K562 (cell line): ENCODE measurements around the gene PNPLA7. TPM values are rescaled to one million over a fixed set of nuclear protein-coding genes. Genes with fewer than 3 reads are reported as not detected.

ENCODE experiments used
- ATAC-seq: fragments of 200-7000 bp; cut with Tn5 transposase; 3 replicates; pipeline ENCODE4 v1.9.1; 2020; ENCODE audit warnings: moderate library complexity
- BruUV-seq: library from RNA; stranded (reverse); fragments of 400-500 nt; replicated peaks from 2 replicates; lab custom pipeline; 2021; lab: Mats Ljungman, UMichigan
- CTCF ChIA-PET: fragments of 300-600 bp; formaldehyde crosslinking; extraction: SDS; loops from one replicate; lab custom pipeline; 2021; ENCODE audit warnings: low intra/inter-chr PET ratio; lab: Yijun Ruan, JAX
- POLR2A ChIA-PET: fragments of 300-600, 350-650 bp; sonication (Branson Sonifier 250); formaldehyde crosslinking; extraction: SDS; loops from one replicate; lab custom pipeline; 2021; ENCODE audit warnings: antibody characterized with exemption, inconsistent platforms; lab: Yijun Ruan, JAX
- DNase-seq, 4 experiments: peaks; one replicate each; pipeline versions ENCODE4 v3.0.0 to v3.0.0-alpha.2; 2011 to 2018; ENCODE audit warnings: low spot score in 3 of 4, mixed read lengths in 3 of 4; ENCODE audit errors: extremely low read depth in 1 of 4
- FAIRE-seq: peaks from 2 replicates; lab custom pipeline; 2011; peaks lifted over from hg19 to GRCh38; lab: Jason Lieb, UNC
- H2AFZ ChIP-seq: 2 replicates; pipeline ENCODE4 v1.6.0; 2011; ENCODE audit warnings: low read depth, low read length, control low read depth, inconsistent platforms
- H3K27ac ChIP-seq: fragments of 200-600 bp; 3 replicates; pipeline ENCODE4 v1.8.0; 2011; ENCODE audit warnings: low read depth, mild to moderate bottlenecking, control low read depth, inconsistent platforms, low read length, moderate library complexity, mixed read lengths; ENCODE audit errors: extremely low read depth
- H3K27me3 ChIP-seq, 2 experiments: fragments of 300-600 bp in 1 of 2; 2 replicates in 1 of 2; 3 replicates in 1 of 2; pipeline versions ENCODE4 v1.6.0 to v1.8.0; 2011; ENCODE audit warnings: inconsistent platforms in 2 of 2, low read length in 2 of 2, mild to moderate bottlenecking in 1 of 2, mixed read lengths in 1 of 2, moderate library complexity in 1 of 2; ENCODE audit not compliant: control insufficient read depth in 2 of 2, insufficient read depth in 2 of 2
- H3K36me3 ChIP-seq: fragments of 300-600 bp; 3 replicates; pipeline ENCODE4 v1.8.0; 2011; ENCODE audit warnings: mild to moderate bottlenecking, low read length, inconsistent platforms; ENCODE audit not compliant: control insufficient read depth, insufficient read depth
- H3K4me1 ChIP-seq, 2 experiments: fragments of 200-600 bp in 1 of 2; replicated peaks in 1 of 2; 2 replicates in 1 of 2; 3 replicates in 1 of 2; pipeline versions ENCODE4 v1.5.1 to v1.8.0; 2011; ENCODE audit warnings: inconsistent platforms in 2 of 2, low read length in 2 of 2, mild to moderate bottlenecking in 1 of 2, mixed read lengths in 1 of 2, moderate library complexity in 1 of 2; ENCODE audit not compliant: control insufficient read depth in 2 of 2, insufficient read depth in 2 of 2
- H3K4me2 ChIP-seq: 2 replicates; pipeline ENCODE4 v1.6.1; 2011; ENCODE audit warnings: low read length, control low read depth, inconsistent platforms, mixed read lengths; ENCODE audit not compliant: insufficient read depth
- H3K4me3 ChIP-seq: fragments of 200-600 bp; sonication (generic), shearing (Covaris generic); 2 replicates; pipeline ENCODE4 v1.5.1; 2016; ENCODE audit warnings: control low read depth, inconsistent platforms
- H3K79me2 ChIP-seq: fragments of 200-600 bp; 3 replicates; pipeline ENCODE4 v1.8.0; 2011; ENCODE audit warnings: low read length, inconsistent platforms; ENCODE audit not compliant: control insufficient read depth, insufficient read depth
- H3K9ac ChIP-seq, 2 experiments: 2 replicates each; pipeline versions ENCODE4 v1.6.0 to v1.6.1; 2011; ENCODE audit warnings: low read depth in 2 of 2, low read length in 2 of 2, control low read depth in 1 of 2, inconsistent platforms in 1 of 2, mild to moderate bottlenecking in 1 of 2, mixed read lengths in 1 of 2; ENCODE audit not compliant: insufficient read depth in 1 of 2
- H3K9me1 ChIP-seq: one replicate; pipeline ENCODE4 v1.6.0; 2011; ENCODE audit warnings: inconsistent platforms, mild to moderate bottlenecking, low read length, moderate library complexity; ENCODE audit not compliant: control insufficient read depth, insufficient read depth
- H3K9me3 ChIP-seq: replicated peaks from 2 replicates; pipeline ENCODE4 v1.5.1; 2011; ENCODE audit warnings: low read depth, low read length, inconsistent platforms; ENCODE audit not compliant: control insufficient read depth, insufficient read depth
- H4K20me1 ChIP-seq: replicated peaks from 2 replicates; pipeline ENCODE4 v1.6.1; 2011; ENCODE audit warnings: low read length, inconsistent platforms, mixed read lengths; ENCODE audit not compliant: control insufficient read depth, insufficient read depth
- ADNP ChIP-seq: fragments of 200-800 bp; sonication (Bioruptor generic); IDR thresholded peaks from 2 replicates; pipeline ENCODE4 v1.6.1; 2016; ENCODE audit warnings: missing genetic modification characterization, missing compliant biosample characterization
- CC2D1A ChIP-seq: fragments of 450-650 bp; IDR thresholded peaks from 2 replicates; pipeline ENCODE4 v1.6.1; 2017; ENCODE audit warnings: mild to moderate bottlenecking
- ETS2 ChIP-seq: IDR thresholded peaks from 2 replicates; pipeline ENCODE4 v1.6.1; 2016; ENCODE audit warnings: borderline replicate concordance, missing genetic modification characterization, mild to moderate bottlenecking, moderate library complexity, missing compliant biosample characterization; ENCODE audit not compliant: poor library complexity, severe bottlenecking
- KDM5B ChIP-seq: fragments of 200-600 bp; sonication (generic); IDR thresholded peaks from 2 replicates; pipeline ENCODE4 v1.6.1; 2012; ENCODE audit warnings: low read depth, mild to moderate bottlenecking, moderate library complexity, low read length, control low read depth, inconsistent platforms; ENCODE audit not compliant: insufficient replicate concordance
- KHSRP ChIP-seq: fragments of 450-650 bp; IDR thresholded peaks from 2 replicates; pipeline ENCODE4 v1.6.1; 2017
- LARP7 ChIP-seq: fragments of 450-650 bp; IDR thresholded peaks from 2 replicates; pipeline ENCODE4 v1.6.1; 2016
- MTF1 ChIP-seq: fragments of 250-450 bp; sonication (Bioruptor Pico); IDR thresholded peaks from 2 replicates; pipeline ENCODE4 v1.9.0; 2021; ENCODE audit warnings: moderate library complexity, mild to moderate bottlenecking, inconsistent platforms, borderline replicate concordance
- NCOA2 ChIP-seq, 2 experiments: fragments of 450-650 bp; IDR thresholded peaks; 2 replicates each; pipeline ENCODE4 v1.6.1; 2018; ENCODE audit warnings: mild to moderate bottlenecking in 2 of 2, moderate library complexity in 1 of 2; ENCODE audit not compliant: partially characterized antibody in 2 of 2
- NONO ChIP-seq, 2 experiments: fragments of 200-400 bp in 1 of 2; fragments of 450-650 bp in 1 of 2; formaldehyde crosslinking in 1 of 2; IDR thresholded peaks; 2 replicates each; pipeline ENCODE4 v1.6.1; 2017; ENCODE audit warnings: low read depth in 2 of 2, mild to moderate bottlenecking in 2 of 2, moderate library complexity in 2 of 2, low read length in 1 of 2
- PCBP2 ChIP-seq: fragments of 200-400 bp; formaldehyde crosslinking; IDR thresholded peaks from 2 replicates; pipeline ENCODE4 v1.6.1; 2018; ENCODE audit warnings: low read length, low read depth, mild to moderate bottlenecking, moderate library complexity; ENCODE audit not compliant: poor library complexity, severe bottlenecking
- ZNF444 ChIP-seq: fragments of 250-450 bp; sonication (Bioruptor Pico); IDR thresholded peaks from 2 replicates; pipeline ENCODE4 v1.4.0; 2020; ENCODE audit warnings: mild to moderate bottlenecking, moderate library complexity
- WGBS: fragments of 100-300 bp; shearing (Covaris generic); methylation state at CpG from one replicate; pipeline ENCODE4 v1.1.6; 2016; ENCODE audit warnings: low coverage, mixed read lengths; ENCODE audit not compliant: insufficient coverage; ENCODE audit errors: missing lambda C conversion rate; 5-methylcytosine and 5-hydroxymethylcytosine counted together
- in situ Hi-C: fragments of 300-500 bp; cut with MboI; formaldehyde crosslinking; loops from 4 replicates; pipeline ENCODE4 v1.15.0; 2018; ENCODE audit warnings: inconsistent platforms, mixed read lengths
- intact Hi-C: fragments of 100-400 bp; cut with micrococcal nuclease; formaldehyde crosslinking; loops from 2 replicates; pipeline ENCODE4 v1.14.2; 2022
- polyA plus RNA-seq, 8 experiments: library from polyadenylated mRNA; depleted of rRNA in 4 of 8; stranded (reverse) in 5 of 8; unstranded in 3 of 8; fragments of >200 nt; fragmentation: Nextera tagmentation in 2 of 8; fragmentation: Illumina TruSeq in 1 of 8; extraction: Ambion mirVana in 2 of 8; extraction: Trizol in 1 of 8; gene quantifications; 2 replicates each; pipeline versions ENCODE4 v1.2.1 to v1.2.3, GENCODE V29; 2011 to 2014; ENCODE audit warnings: inconsistent platforms in 1 of 8, missing spikeins in 1 of 8
- total RNA-seq, 7 experiments: library from RNA; depleted of rRNA in 6 of 7; stranded (reverse); fragments of >200 nt in 6 of 7; fragmentation: Illumina TruSeq in 2 of 7; extraction: Trizol in 2 of 7; gene quantifications; 2 replicates each; pipeline versions ENCODE4 v1.2.1 to v1.2.3, GENCODE V29; 2011 to 2021; ENCODE audit warnings: low replicate concordance in 1 of 7

PNPLA7 gene
- total and polyA plus RNA-seq, 9 of the 15 experiments (the other 6 are each of a cell fraction or from before 2014, with no cell fraction given), result 0.01 to 0.85 (median 0.19) TPM; not detected in 1

- Histone ChIP-seq H3K9me1 (no peaks in the 10 kb centered on the region), H3K9ac (no peak overlapping the region), H3K4me3 (no peak overlapping the region), H4K20me1 (no peaks in the 10 kb centered on the region), H2AFZ (no peak overlapping the region), H3K9me3 (no peaks in the 10 kb centered on the region), H3K27ac (no peak overlapping the region), H3K79me2 (peaks cover under 1% of the 10 kb centered on the region; the same call in 1 of the 3 replicates), H3K4me1 (peaks cover 17 to 79% of the 10 kb centered on the region in 2 experiments), H3K4me2 (no peak overlapping the region), H3K27me3 (no peaks in the 10 kb centered on the region), H3K36me3 (no peaks in the 10 kb centered on the region)
- WGBS, result 66% methylated on average over 16 of the region's 18 CpGs
- DNase-seq (no peak), FAIRE-seq (no peak), ATAC-seq (no peak)
- no TSS peak for BruUV-seq
- in situ Hi-C loops, result no loop called here
- TF ChIP-seq ADNP (tag) (no peak), PCBP2 (no peak), CC2D1A (no peak), KDM5B (no peak), MTF1 (CRISPR knock-in tag) (no peak), ZNF444 (CRISPR knock-in tag) (no peak), NONO (IDR thresholded peaks at IDR 0.05; ENCODE audit: low read depth in 2 of 2, low read length in 1 of 2) (no peak), ETS2 (tag) (no peak), NCOA2 (IDR thresholded peaks at IDR 0.05; ENCODE audit: partially characterized antibody in 2 of 2) (no peak), KHSRP (no peak), LARP7 (no peak)
- intact Hi-C loops, result no loop called here
- ChIA-PET CTCF (no interaction called here), POLR2A (interaction anchor here (1.0 kb wide), 1 partner anchor 28 kb away, joined by 3 read pairs; no protein-coding TSS in a partner anchor)
Measured at GRCh38 chr9:137463931-137464290, 86.3 kb downstream of the PNPLA7 start.
